GM10248 (cell line): ENCODE measurements around the gene WNK2.

ENCODE experiments used
- CTCF ChIA-PET: fragments of 300-600 bp; sonication (Branson Sonifier 250); formaldehyde crosslinking; extraction: SDS; loops from one replicate; lab custom pipeline; 2021; ENCODE audit warnings: antibody characterized with exemption; lab: Yijun Ruan, JAX
- POLR2A ChIA-PET: fragments of 350-650 bp; sonication (Branson Sonifier 250); formaldehyde crosslinking; extraction: SDS; loops from one replicate; lab custom pipeline; 2020; ENCODE audit warnings: antibody characterized with exemption; lab: Yijun Ruan, JAX
- DNase-seq: peaks from one replicate; pipeline ENCODE4 v3.0.0; 2012; ENCODE audit errors: extremely low spot score
- TF ChIP-seq, protein P1 (sequence below): IDR thresholded peaks from 2 replicates; pipeline ENCODE4 v1.5.1; 2012; ENCODE audit warnings: mild to moderate bottlenecking, low read depth; ENCODE audit errors: extremely low read depth, missing control alignments, control extremely low read depth

WNK2 gene

DNA sequence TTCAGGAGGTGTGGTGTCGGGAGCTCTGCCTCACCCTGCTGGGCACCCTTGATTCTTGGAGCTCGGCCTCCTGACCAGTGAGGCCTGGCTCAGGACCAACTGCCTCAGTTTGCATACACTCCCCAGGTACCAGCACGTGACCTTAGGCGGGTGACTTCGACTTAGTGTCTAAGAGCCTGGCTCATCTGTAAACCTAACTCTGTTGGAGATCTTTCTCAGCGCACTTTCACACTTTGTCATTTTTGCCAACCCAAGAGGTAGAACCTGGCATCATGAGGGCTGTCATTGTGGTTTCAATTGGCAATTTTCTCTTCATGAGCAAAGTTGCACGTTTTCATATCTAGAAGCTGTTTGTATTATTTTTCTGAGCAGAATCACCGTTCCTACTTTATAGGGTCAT is 13.4 kb upstream of the WNK2 start:
- TF ChIP-seq, protein P1, sequence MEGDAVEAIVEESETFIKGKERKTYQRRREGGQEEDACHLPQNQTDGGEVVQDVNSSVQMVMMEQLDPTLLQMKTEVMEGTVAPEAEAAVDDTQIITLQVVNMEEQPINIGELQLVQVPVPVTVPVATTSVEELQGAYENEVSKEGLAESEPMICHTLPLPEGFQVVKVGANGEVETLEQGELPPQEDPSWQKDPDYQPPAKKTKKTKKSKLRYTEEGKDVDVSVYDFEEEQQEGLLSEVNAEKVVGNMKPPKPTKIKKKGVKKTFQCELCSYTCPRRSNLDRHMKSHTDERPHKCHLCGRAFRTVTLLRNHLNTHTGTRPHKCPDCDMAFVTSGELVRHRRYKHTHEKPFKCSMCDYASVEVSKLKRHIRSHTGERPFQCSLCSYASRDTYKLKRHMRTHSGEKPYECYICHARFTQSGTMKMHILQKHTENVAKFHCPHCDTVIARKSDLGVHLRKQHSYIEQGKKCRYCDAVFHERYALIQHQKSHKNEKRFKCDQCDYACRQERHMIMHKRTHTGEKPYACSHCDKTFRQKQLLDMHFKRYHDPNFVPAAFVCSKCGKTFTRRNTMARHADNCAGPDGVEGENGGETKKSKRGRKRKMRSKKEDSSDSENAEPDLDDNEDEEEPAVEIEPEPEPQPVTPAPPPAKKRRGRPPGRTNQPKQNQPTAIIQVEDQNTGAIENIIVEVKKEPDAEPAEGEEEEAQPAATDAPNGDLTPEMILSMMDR, result no peak
- no peak for DNase-seq
- ChIA-PET POLR2A (no interaction called here), CTCF (no interaction called here)

DNA sequence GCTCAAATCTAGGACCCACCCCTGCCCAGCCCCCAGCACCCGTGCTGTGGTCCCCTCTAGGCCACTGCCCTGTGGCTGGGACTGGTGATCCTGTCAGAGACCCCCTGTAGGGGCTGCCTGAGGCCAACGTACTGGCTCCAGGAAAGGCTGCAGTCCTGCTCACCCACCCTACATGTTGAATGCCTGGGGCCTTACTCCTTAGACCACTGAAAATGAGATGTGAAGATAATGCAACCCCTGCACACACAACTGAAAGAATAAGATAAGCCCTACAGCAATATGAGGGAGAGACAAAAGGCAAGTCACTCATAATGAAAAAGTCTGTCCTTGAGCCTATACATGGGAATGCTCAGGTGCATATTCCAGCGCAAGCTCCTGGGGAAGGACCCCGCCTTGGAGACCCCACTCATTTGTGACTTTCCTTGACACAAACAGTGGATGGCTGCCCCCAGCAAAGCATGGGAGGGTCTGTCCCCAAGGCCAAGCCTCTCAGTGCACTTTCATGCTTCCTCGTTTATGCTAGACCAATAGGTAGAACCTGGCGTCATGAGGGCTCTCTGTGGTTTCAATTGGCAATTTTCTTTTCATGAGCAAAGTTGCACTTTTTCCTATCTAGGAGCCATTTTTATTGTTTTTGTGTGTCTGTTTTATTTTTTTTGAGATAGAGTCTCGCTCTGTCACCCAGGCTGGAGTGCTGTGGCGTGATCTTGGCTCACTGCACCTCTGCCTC is 12.5 kb upstream of the WNK2 start:
- ChIA-PET POLR2A (no interaction called here), CTCF (no interaction called here)
- TF ChIP-seq, protein P1, result no peak
- DNase-seq, result no peak

DNA sequence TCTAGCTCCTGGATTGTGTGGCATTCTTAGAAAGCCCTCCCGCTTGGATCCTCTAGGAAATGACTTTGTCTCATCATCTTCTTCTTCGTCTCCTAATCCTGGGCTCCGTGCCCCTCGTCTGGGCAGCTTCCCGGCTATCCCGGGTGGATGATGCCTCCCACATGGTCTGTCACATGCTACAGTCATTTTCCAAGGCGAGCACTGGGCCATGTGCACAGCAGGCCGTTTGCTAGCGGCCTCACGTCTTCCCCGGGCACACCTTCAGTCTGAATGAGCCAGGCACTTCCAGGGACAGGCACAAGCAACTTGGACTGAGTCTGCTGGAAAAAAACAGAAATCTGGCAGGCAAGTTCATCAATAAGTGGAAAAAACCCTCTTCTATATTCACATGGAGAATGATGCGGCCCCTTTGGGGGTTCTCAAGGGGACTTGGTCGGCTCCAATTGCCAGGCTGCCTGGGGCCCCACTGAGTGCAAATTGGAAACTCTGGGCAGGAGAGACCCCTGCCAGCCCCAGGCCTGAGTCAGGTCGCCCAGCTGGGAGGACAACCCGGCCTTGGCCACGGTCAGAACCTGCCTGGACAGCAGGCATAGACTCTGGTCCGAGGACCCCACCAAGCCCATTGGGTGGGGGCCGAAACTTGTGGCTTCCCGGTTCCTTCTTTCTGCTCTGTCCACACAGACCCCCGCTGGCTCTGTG is 11.1 kb upstream of the WNK2 start:
- no peak for DNase-seq
- CTCF ChIA-PET, result no interaction called here
- POLR2A ChIA-PET, result no interaction called here
- TF ChIP-seq, protein P1, result no peak

DNA sequence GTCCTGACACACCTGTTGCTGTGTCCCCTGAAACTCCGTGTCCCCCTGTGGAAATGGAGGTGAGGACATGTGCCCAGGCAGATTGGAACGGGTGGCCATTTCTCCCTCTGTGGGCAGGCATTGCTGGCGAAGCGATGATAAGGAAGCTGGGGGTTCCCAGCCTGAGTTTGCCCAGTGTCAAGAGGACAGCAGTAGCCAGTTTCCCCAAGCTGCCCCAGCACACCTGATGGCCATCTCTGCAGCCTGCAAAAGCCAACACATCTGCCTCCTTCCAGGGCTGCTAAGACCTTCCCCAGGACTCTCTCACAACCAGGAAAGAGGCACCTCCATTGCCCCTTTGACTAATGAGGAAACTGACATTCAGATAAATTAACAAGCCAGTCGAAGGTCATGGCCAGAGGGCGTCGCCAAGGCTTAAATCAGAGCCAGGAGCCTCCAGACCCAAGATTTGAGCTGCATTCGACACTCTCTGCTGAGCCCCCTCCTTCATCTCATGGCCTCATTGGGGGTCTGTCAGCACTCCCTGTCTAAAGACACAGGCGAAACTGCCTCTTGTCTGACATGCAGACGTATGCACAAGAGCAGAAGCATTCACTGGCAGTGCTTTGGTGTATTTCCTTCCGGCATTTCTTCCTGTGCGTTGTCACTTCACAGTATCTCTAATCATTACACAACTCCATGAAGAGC is 10.4 kb upstream of the WNK2 start:
- TF ChIP-seq, protein P1, result no peak
- CTCF ChIA-PET, result no interaction called here
- POLR2A ChIA-PET, result no interaction called here
- no peak for DNase-seq

DNA sequence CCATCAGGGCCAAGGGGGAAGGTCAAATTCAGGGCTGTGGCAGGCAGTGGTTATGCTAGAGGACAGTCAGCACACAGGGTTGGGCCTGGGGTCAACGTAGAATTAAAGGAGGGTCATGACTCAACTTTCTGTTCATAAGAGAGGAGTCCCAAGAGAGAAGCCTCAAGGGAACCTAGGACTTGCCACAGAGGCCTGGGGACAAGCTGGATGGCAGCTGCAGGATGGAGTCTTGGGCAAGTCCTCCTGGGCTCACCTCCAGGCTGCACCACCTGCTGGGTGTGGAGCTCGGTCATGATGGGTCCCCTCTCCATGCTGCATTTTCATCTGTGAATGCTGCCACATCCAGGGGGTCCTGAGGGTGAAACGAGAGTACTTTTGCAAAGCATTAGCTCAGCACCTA is 9.0 kb upstream of the WNK2 start:
- DNase-seq, result no peak
- TF ChIP-seq, protein P1, result no peak
- POLR2A ChIA-PET, result no interaction called here
- CTCF ChIA-PET, result interaction anchor here (0.8 kb wide), 1 partner anchor 128 kb away, joined by 3 read pairs; no protein-coding TSS in a partner anchor

DNA sequence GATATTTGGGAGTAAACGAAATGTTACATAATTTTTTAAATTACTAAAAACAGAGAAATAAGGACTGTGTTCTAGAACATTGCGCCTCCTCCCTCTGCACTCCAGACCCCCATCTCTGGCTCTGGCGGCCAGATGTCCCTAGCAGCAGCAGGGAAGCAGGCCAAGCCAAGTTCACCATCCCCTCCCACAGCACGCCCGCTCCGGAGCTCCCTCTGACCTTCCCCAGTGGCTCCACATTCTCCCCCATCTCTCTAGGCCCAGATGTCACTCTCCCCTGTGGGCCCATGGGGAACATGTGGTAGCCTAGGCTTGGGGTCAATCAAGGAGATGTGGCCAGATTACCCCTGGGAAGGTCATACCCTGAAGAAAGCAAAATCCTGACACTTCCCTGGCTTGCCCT is 6.3 kb upstream of the WNK2 start:
- POLR2A ChIA-PET, result no interaction called here

More for the DNA sequence above, 6.3 kb upstream of the WNK2 start:
- CTCF ChIA-PET, result interaction anchor here (1.6 kb wide), 1 partner anchor 69 kb away, joined by 3 read pairs; no protein-coding TSS in a partner anchor
- TF ChIP-seq, protein P1, result no peak
- DNase-seq, result no peak
